ENCODE measurements around the gene TMEM270. TPM values are rescaled to one million over a fixed set of nuclear protein-coding genes. Genes with fewer than 3 reads are reported as not detected.

TMEM270 gene
- total RNA-seq, 2 experiments from 2014 or later = not detected

DNA sequence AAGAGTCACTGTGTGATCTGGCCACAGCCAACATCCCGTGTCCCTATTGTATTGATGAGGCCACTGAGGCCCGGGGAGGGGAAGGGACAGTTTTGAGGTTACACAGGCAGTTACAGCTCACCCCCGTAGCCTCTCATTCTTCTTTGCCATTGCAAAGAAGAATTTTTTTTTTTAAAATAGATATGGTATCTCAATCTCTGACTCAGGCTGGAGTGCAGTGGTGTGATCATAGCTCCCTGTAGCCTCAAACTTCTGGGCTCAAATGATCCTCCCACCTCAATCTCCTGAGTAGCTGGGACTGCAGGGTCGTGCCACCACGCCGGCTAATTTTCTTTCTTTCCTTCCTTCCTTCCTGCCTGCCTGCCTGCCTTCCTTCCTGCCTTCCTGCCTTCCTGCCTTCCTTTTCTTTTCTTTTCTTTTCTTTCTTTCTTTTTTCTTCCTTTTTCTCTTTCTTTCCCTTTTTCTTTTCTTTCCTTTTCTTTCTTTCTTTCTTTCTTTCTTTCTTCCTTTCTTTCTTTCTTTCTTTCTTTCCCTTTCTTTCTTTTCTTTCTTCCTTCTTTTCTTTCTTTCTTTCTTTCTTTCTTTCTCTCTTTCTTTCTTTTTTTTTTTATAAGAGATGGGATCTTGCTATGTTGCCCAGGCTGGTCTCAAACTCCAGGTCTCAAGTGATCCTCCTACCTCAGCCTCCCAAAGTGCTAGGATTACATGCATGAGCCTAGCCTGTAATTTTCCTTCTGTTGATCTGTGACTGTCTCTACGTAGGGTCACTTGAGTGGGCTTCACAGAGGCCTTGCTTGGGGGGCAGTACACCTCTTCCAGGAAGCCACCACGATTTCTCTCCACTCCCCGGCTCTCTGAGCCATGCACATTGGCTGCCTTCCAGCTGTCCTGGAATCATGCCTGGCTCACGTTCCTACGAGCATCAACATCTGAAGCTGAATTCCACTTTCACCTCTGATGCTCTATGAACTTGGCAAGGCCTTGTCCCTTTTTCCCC lies 31.3 kb downstream of the TMEM270 start:
- H3K9me3 Mint-ChIP-seq = peaks cover 8% of the 10 kb centered on the region
- DNase-seq (no peak), ATAC-seq (ENCODE audit: low read depth) (no peak)
- POLR2A ChIA-PET = no interaction called here
- no peak overlapping the region for H3K27ac Mint-ChIP-seq
- H3K4me1 Mint-ChIP-seq = peaks cover 7% of the 10 kb centered on the region
- no peaks in the 10 kb centered on the region for H3K36me3 Mint-ChIP-seq
- H3K4me3 Mint-ChIP-seq = no peak overlapping the region
- H3K27me3 Mint-ChIP-seq = peaks cover 13% of the 10 kb centered on the region

DNA sequence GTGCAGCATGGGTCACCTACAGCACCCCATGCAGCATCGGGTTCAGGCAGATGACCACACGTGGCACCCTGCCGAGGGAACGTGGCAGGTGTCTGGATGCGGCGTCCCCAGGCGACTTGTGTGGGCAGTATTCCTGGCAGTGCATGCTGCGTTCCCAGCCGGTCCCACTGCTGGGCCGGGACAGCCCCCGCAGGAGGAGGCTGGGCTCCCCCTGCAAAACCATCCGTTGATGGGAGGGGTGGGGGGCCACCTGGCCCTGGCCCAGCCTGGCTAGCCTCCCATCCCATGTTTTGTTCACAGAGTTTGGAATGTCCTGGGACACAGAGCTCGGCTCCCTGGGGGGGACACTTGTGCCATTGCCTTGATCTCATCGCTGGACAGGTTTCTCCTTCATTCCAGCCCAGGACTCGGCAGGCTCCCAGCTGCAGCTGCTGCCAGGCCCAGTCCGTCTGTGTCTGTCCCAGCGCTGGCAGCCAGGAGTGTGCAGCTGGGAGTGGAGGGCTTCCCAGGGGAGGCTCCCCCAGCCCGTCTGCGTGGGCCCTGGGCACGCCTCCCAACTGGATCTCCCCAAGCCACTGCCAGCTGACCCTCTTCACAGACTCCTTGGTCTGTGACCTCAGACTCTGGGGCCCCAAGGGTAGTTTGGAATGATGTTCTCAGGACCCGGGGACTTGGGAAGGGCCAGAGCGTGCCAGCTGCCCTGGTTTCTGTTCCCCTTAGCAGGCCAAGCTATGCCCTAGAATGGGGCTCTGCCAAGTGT lies 32.6 kb downstream of the TMEM270 start:
- no peak overlapping the region for H3K27ac Mint-ChIP-seq
- H3K4me1 Mint-ChIP-seq = peaks cover 7% of the 10 kb centered on the region
- H3K36me3 Mint-ChIP-seq = no peaks in the 10 kb centered on the region
- H3K27me3 Mint-ChIP-seq = peaks cover 8% of the 10 kb centered on the region
- POLR2A ChIA-PET = no interaction called here
- H3K9me3 Mint-ChIP-seq = peaks cover 8% of the 10 kb centered on the region
- DNase-seq (no peak), ATAC-seq (ENCODE audit: low read depth) (no peak)
- H3K4me3 Mint-ChIP-seq = no peak overlapping the region

DNA sequence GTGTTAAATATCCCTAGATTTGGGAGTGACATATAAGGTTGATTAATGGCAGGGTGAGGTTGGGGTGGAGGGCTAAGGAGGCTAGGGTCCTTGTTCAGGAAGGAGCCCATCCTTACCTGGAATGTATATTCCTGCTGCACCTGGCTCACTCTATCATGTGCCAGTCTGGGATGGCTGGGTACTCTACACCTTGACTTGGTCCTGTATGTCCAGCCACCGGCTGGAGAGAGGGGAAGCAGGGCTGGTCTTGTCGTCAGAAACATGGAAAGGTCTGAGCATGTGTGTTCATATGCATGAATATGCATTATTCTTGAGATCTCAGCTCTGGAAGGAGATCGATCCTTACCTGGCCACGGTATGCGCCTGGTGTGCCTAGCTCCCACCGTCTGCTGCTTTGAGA lies 33.2 kb downstream of the TMEM270 start:
- DNase-seq = no peak
- no peak overlapping the region for H3K27ac Mint-ChIP-seq
- POLR2A ChIA-PET = no interaction called here
- H3K36me3 Mint-ChIP-seq = no peaks in the 10 kb centered on the region
- peaks cover 8% of the 10 kb centered on the region for H3K9me3 Mint-ChIP-seq
- H3K27me3 Mint-ChIP-seq = peaks cover 8% of the 10 kb centered on the region
- no peak overlapping the region for H3K4me3 Mint-ChIP-seq
- ATAC-seq (ENCODE audit: low read depth) = no peak
- peaks cover 7% of the 10 kb centered on the region for H3K4me1 Mint-ChIP-seq

DNA sequence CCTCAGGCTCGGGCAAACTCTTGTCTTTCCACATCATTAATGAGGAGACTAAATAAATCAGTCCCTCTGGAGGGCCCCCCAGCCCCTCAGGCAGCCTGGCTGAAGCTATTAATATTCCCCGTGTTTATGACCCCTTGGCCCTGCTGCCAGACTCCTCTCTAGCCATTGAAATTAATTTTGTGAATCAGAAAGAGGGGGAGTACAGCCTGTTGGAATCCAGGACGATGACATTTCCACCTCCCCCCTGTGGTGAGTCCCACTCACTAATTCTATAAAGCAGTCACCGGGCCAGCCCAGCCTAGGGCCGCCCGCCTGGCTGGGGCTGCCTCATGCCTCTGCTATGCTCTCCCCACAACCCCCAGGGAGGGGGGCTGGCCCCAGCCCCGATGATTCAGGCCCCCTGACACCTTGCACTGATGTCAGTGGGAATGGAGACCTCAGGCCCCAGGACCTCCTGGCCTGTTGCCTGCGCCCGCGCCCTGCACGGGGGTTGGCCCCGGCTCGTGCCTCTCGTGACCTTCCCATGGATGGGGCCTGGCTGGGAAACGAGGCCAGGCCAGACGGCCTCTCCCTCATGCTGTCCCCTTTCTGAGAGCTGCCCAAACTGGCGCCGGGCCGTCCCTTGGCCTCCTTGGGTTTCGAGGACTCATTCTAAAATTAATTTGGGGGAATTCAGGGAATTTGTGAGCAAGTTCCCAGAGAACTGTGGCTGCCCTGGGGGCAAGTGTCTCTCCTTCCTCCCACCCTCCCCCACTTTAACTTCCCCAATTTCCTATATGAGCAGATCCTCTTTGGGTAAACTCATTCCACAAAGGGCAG lies 34.0 kb downstream of the TMEM270 start:
- no peak for ATAC-seq (ENCODE audit: low read depth)
- H3K27me3 Mint-ChIP-seq = peaks cover 8% of the 10 kb centered on the region
- peaks cover 8% of the 10 kb centered on the region for H3K9me3 Mint-ChIP-seq
- no peak for DNase-seq
- no peak overlapping the region for H3K27ac Mint-ChIP-seq
- no peaks in the 10 kb centered on the region for H3K36me3 Mint-ChIP-seq
- H3K4me3 Mint-ChIP-seq = no peak overlapping the region
- POLR2A ChIA-PET = no interaction called here
- peaks cover 7% of the 10 kb centered on the region for H3K4me1 Mint-ChIP-seq

DNA sequence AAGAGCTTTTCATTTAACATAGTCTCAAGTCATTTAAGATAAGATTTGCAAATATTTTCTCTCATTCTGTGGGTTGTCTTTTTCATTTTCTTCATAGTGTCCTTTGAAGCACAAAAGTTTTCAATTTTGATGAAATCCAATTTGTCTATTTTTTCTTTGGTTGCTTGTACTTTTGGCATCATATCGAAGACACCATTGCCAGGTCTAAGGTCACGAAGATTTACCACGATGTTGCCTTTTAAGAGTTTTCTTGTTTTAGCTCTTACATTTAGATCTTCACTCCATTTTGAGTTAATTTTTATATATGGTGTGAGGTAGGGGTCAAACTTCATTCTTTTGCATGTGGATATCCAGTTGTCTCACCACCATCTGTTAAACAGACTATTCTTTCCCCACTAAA lies 34.7 kb downstream of the TMEM270 start:
- no peak overlapping the region for H3K27ac Mint-ChIP-seq
- ATAC-seq (ENCODE audit: low read depth) = no peak
- H3K4me1 Mint-ChIP-seq = peaks cover 2% of the 10 kb centered on the region
- H3K27me3 Mint-ChIP-seq = peaks cover 8% of the 10 kb centered on the region
- no peaks in the 10 kb centered on the region for H3K36me3 Mint-ChIP-seq
- DNase-seq = no peak
- H3K9me3 Mint-ChIP-seq = peaks cover 8% of the 10 kb centered on the region
- no peak overlapping the region for H3K4me3 Mint-ChIP-seq
- POLR2A ChIA-PET = no interaction called here

DNA sequence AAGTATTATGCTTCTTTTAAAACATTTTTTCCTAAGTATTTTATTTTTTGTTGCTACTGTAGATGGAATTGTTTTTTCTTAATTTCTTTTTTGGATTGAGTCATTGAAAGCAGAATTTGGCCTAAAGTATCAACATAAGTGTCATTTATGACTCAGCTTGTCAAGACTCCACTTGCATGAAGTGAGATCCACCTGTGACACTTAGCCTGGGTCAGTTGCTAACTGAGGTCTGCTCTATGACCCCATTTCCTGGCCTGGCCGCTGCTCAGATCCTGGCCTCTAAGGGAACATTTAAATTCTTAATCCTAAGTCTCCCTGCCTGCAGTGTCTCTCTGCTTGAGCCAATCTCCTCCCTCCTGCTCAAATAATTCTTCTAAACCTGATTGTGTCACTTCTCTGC lies 35.5 kb downstream of the TMEM270 start:
- POLR2A ChIA-PET = no interaction called here
- H3K4me3 Mint-ChIP-seq = no peak overlapping the region
- H3K27ac Mint-ChIP-seq = no peak overlapping the region
- H3K9me3 Mint-ChIP-seq = peaks cover 8% of the 10 kb centered on the region
- no peaks in the 10 kb centered on the region for H3K36me3 Mint-ChIP-seq
- H3K4me1 Mint-ChIP-seq = peaks cover 2% of the 10 kb centered on the region
- DNase-seq (no peak), ATAC-seq (ENCODE audit: low read depth) (no peak)
- H3K27me3 Mint-ChIP-seq = peaks cover 8% of the 10 kb centered on the region

DNA sequence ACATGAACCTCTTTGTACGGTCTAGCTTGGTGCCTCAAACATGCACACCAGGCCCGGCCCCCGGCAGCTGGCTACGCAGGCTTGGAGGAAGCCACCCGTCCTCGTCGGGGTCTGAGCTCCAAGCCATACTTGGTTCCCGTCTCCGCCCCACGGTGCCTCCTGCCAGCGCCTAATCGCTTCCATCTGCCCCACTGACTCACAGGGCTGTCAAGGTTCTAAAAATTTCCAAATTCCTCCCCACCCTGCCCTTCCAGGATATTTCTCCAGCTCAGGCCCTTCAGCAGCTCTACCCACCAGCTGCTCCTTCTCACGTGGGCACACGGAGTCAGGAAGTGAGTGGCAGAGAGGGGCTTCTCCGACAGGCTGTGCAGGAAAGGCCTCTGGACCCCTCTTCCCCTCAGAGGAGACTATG lies 38.8 kb downstream of the TMEM270 start:
- no peak for DNase-seq
- POLR2A ChIA-PET = no interaction called here

DNA sequence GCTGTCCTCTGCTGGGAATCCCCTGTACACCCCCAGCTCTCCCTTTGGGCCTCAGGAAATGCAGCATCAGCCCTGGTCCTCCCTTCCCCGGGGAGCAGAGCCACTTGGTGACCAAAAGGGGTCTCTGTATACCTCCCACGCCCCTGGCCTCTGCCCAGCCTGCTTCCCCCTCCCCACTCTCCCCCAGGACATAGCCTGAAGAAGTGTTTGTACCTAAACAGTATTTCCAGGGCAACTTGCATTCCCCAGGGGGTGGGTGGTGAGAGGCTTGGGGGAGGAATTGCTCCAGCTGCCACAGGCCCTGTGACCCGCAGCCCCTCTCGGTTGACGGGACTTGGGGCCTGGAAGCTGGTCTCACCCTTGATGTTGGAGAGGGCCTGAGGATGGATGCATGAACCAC lies 39.3 kb downstream of the TMEM270 start:
- POLR2A ChIA-PET = no interaction called here
- Mint-ChIP-seq H3K9me3 (peaks cover 8% of the 10 kb centered on the region), H3K4me3 (no peak overlapping the region), H3K36me3 (no peaks in the 10 kb centered on the region), H3K27me3 (peaks cover 10% of the 10 kb centered on the region), H3K4me1 (no peaks in the 10 kb centered on the region), H3K27ac (no peak overlapping the region)
- DNase-seq (no peak), ATAC-seq (ENCODE audit: low read depth) (no peak)

More for the DNA sequence above, 38.8 kb downstream of the TMEM270 start:
- ATAC-seq (ENCODE audit: low read depth) = no peak
- Mint-ChIP-seq H3K9me3 (peaks cover 8% of the 10 kb centered on the region), H3K27ac (no peak overlapping the region), H3K4me1 (no peaks in the 10 kb centered on the region), H3K27me3 (peaks cover 10% of the 10 kb centered on the region), H3K4me3 (no peak overlapping the region), H3K36me3 (no peaks in the 10 kb centered on the region)

DNA sequence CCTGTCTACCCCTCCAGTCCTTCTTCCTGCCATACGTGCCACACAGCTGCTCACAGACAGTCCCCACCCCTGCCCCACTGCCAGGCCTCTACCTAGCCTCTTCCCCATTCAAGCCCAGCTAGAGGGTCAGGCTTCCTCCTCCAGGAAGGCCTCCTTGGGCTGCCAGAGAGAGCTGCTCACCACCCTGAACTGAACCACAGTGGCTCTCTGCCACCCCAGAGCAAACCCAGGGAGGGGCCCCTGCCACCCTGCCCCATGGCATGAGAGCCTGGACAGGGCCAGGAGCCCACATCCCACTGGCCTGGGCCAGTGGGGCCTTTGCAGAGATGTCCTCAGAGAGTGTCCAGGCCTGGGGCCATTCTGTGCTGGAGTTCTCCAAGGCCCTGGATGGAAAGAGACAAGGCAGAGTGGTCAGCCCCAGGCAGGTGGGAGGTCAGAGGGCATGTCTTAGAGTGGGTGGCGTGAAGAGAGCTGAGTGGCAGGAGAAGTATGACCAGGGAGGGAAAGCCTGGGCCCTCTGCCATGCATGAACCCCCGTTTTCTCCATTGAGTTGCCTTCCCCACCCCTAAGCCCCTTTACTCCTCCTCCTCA lies 40.4 kb downstream of the TMEM270 start:
- ATAC-seq (ENCODE audit: low read depth) (no peak), DNase-seq (no peak)
- Mint-ChIP-seq H3K4me1 (no peaks in the 10 kb centered on the region), H3K4me3 (no peak overlapping the region), H3K27ac (no peak overlapping the region), H3K27me3 (peaks cover 5% of the 10 kb centered on the region), H3K9me3 (no peaks in the 10 kb centered on the region), H3K36me3 (no peaks in the 10 kb centered on the region)
- POLR2A ChIA-PET = no interaction called here

DNA sequence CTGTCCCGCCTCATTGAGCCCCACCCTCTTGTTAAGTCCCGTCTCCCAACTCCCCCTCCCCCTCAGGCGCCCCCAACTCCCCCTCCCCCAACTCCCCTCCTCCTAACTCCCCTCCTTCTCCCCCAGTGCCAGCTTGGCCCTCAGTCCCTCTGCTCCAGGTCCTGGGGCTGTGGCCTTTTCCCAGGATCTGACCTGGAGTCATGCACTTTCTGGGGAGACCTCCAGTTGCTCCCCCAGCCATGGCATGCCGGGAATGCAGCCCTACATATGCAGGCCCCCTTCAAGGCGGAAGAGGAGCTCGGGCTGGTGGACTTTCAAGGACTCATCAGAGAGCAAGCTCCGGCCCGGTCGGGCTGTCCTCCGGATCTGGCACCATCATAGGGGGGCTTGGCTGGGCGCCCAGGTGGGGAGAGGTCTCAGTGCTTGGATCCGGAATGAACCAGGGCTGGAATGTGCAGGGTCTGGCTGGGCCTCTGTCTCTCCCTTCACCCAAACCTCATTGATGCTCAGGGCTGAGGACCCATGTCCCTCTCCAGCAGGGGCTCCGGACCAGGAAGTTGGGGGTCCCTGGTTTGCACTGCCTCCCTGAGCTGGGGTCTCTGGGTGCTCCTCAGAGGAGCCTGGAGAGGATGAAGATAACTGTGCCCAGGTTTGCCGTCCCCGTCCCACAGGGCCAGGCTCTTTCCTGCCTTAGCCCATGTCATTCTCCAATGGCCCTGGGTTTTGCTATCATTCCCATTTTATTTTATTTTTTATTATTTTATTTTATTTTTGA lies 41.1 kb downstream of the TMEM270 start:
- no peak for DNase-seq
- Mint-ChIP-seq H3K36me3 (no peaks in the 10 kb centered on the region), H3K4me3 (no peak overlapping the region), H3K9me3 (no peaks in the 10 kb centered on the region), H3K4me1 (no peaks in the 10 kb centered on the region), H3K27me3 (peaks cover 2% of the 10 kb centered on the region), H3K27ac (no peak overlapping the region)
- no peak for ATAC-seq (ENCODE audit: low read depth)
- POLR2A ChIA-PET = no interaction called here

DNA sequence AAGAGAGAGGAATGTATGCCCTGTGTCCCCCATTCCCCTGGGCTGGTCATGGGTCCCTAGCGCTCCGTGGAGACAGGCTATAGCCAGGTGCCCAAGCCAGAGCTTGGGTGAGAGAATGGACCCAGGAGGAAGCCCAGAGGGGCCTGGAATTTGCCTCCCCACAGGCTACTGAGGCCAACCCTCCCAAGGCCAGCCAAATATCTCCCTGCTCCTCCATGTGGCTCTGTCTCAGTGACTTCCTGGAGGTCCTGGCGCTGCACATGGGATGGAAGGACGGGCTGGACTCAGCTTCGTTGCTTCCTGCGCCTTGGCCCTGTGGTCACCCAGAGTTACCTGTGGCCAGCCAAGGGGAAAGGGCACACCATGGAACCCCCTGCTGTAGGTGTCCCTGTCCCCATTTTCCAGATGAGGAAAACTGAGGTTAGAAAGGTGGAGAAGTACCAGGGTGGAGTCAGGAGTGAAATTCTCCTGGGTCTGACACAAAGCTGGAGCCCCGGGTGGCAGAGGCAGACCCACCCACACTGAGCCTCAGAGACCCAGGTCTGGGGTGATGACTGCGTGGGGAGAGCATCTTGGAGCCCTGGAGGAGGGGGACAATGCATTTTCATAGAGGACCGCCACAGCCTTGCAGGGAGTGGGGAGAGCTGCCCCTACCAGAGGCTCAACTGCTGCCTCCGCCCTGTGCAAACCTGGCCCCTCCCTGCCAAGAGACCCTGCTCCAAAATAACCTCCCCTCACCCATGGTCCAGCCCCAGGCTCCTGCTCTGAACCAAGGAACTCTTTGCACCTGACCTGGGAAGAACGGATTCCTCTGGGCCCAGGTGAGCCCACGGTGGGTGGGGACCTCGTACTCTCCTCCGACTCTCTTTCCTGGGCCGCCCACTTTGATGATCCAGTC lies 42.6 kb downstream of the TMEM270 start:
- no peaks in the 10 kb centered on the region for H3K9me3 Mint-ChIP-seq
- no peak overlapping the region for H3K4me3 Mint-ChIP-seq
- no peaks in the 10 kb centered on the region for H3K36me3 Mint-ChIP-seq
- H3K4me1 Mint-ChIP-seq = no peaks in the 10 kb centered on the region
- POLR2A ChIA-PET = no interaction called here
- ATAC-seq (ENCODE audit: low read depth) = no peak
- peaks cover 2% of the 10 kb centered on the region for H3K27me3 Mint-ChIP-seq
- no peak overlapping the region for H3K27ac Mint-ChIP-seq
- no peak for DNase-seq
